Ovary (tissue), 9 donors: Measurements from ENCODE around the gene SYAP1. TPM values are rescaled to one million over a fixed set of nuclear protein-coding genes. Genes with fewer than 3 reads are reported as not detected.
A peak's percentile ranks its signal among the peaks of the same experiment; 100 is the strongest.

Experiments
- DNase-seq, 5 donors: peaks; one replicate each; pipeline ENCODE4 v3.0.0-alpha.2; 2019 to 2020
- H3K27ac ChIP-seq, 2 donors: fragments of 200-600 bp; one replicate each; pipeline versions ENCODE4 v1.5.1 to v1.8.0; 2019 to 2022
- H3K27me3 ChIP-seq: fragments of 200-600 bp; one replicate; pipeline ENCODE4 v1.8.0; 2022
- H3K36me3 ChIP-seq: fragments of 200-600 bp; sonication (generic); one replicate; pipeline ENCODE4 v1.5.1; 2019
- H3K4me1 ChIP-seq: one replicate; pipeline ENCODE4 v1.8.1; 2013; ENCODE audit warnings: mild to moderate bottlenecking, moderate library complexity; ENCODE audit not compliant: insufficient read depth
- H3K4me3 ChIP-seq: fragments of 200-600 bp; sonication (generic); one replicate; pipeline ENCODE4 v1.5.1; 2017
- H3K9me3 ChIP-seq, 2 donors: fragments of 200-600 bp in 1 of 2; sonication (generic) in 1 of 2; one replicate each; pipeline versions ENCODE4 v1.5.1 to v1.8.1; 2013 to 2019; ENCODE audit warnings: mild to moderate bottlenecking in 1 of 2, moderate library complexity in 1 of 2
- CTCF ChIP-seq, 3 donors: fragments of 450-650 bp in 2 of 3; fragments of 200-600 bp in 1 of 3; IDR thresholded peaks; one replicate each; pipeline versions ENCODE4 v1.5.1 to v1.8.0; 2016 to 2022; ENCODE audit warnings: antibody characterized with exemption in 3 of 3, mild to moderate bottlenecking in 1 of 3
- EP300 ChIP-seq: sonication (generic); formaldehyde crosslinking; IDR thresholded peaks from one replicate; pipeline ENCODE4 v1.6.1; 2017; ENCODE audit warnings: antibody characterized with exemption
- POLR2A ChIP-seq: fragments of 450-650 bp; IDR thresholded peaks from one replicate; pipeline ENCODE4 v1.6.1; 2017; ENCODE audit warnings: antibody characterized with exemption, mild to moderate bottlenecking, moderate library complexity
- WGBS, 3 donors: extraction: QIAGEN DNeasy Blood & Tissue Kit in 1 of 3; methylation state at CpG; one replicate each; pipeline versions ENCODE4 v1.1.5 to v1.1.7; 2013 to 2017; 5-methylcytosine and 5-hydroxymethylcytosine counted together
- intact Hi-C, 4 donors: fragments of 100-400 bp; cut with DNase I; formaldehyde crosslinking; loops; one replicate each; pipeline versions ENCODE4 v1.11.0 to v1.15.1; 2022 to 2023
- polyA plus RNA-seq, 2 donors: library from polyadenylated mRNA; stranded (reverse); fragments of 200-250 nt in 1 of 2; fragments of 350-450 nt in 1 of 2; fragmentation: Illumina TruSeq in 1 of 2; extraction: RNeasy Lipid Tissue Mini Kit (QIAGEN cat#74804) in 1 of 2; gene quantifications; one replicate each; pipeline ENCODE4 v1.2.3, GENCODE V29; 2013 to 2014
- total RNA-seq, 7 donors: library from RNA; depleted of rRNA in 2 of 7; stranded (reverse); fragments of >200 nt in 2 of 7; fragmentation: NEBNext Ultra II Directional in 3 of 7; extraction: Animal tissue kit (Norgen Biotek cat#: 25700) in 3 of 7; gene quantifications; one replicate each; pipeline versions ENCODE4 v1.1.0 to v1.2.4, GENCODE V29; 2016 to 2023
- donor health status: DM: no; HTN: no; CAD: no; lungs with moderate emphysema.
- donor health status: DM: no; HTN: no; CAD: no.
- donor health status: Bipolar disorder and iron deficiency.
- donor health status: DM: yes; HTN: yes; CAD: no.
- donor health status: DM: no; HTN: no; CAD: no.
- donor health status: DM: yes; HTN: yes; CAD: no.

The SYAP1 gene
- total and polyA plus RNA-seq, 9 donors = 9.6 to 36.9 (median 25.4) TPM

GRCh38 chrX:16786139-16786790 is 66.9 kb downstream of the SYAP1 start, which contains the start of gene TXLNG:
Gene TXLNG (plus strand): TSS chrX:16786466. CDS start chrX:16786488, 22 bp downstream.
- DNase-seq = peak; percentile 98 to 99 (median 99)
- Histone ChIP-seq H3K27ac (peak within 1 kb of the TSS; percentile 71 to 94), H3K4me1 (peaks cover 3% of the 10 kb centered on the region), H3K27me3 (no peaks in the 10 kb centered on the region), H3K36me3 (no peaks in the 10 kb centered on the region), H3K9me3 (no peaks in the 10 kb centered on the region), H3K4me3 (peak within 1 kb of the TSS; percentile 63)
- WGBS, 3 donors = 0 to 1% (median 0%) methylated on average over 13 to 59 of the region's 59 CpGs
- intact Hi-C loops = loop anchor here in 1 of 4 donors (5.0 kb wide), 1 partner anchor 69 kb away; the partner anchor contains the start of gene SYAP1
- TF ChIP-seq EP300 = no peak
- TF ChIP-seq POLR2A = peak; percentile 92

GRCh38 chrX:16786791-16787735 is 67.7 kb downstream of the SYAP1 start:
- peak overlapping the region; percentile 63 for H3K4me3 ChIP-seq
- DNase-seq = peak; percentile 41 to 70 (median 68)
- H3K36me3 ChIP-seq = no peaks in the 10 kb centered on the region
- peak overlapping the region; percentile 71 to 94 for H3K27ac ChIP-seq
- 3 to 5% (median 4%) methylated on average over 37 to 73 of the region's 73 CpGs for WGBS, 3 donors
- intact Hi-C loops = loop anchor here in 1 of 4 donors (5.0 kb wide), 1 partner anchor 70 kb away; the partner anchor contains the start of gene SYAP1
- peaks cover 3% of the 10 kb centered on the region for H3K4me1 ChIP-seq
- TF ChIP-seq EP300 = no peak
- TF ChIP-seq CTCF (IDR thresholded peaks at IDR 0.05) = no peak
- TF ChIP-seq POLR2A = no peak
- H3K9me3 ChIP-seq = no peaks in the 10 kb centered on the region
- H3K27me3 ChIP-seq = no peaks in the 10 kb centered on the region

- no peak overlapping the region for H3K27ac ChIP-seq
- H3K27me3 ChIP-seq = no peaks in the 10 kb centered on the region
- DNase-seq = peak in 3 of 5 donors; percentile 18 to 60 (median 27)
- no peaks in the 10 kb centered on the region for H3K9me3 ChIP-seq
- intact Hi-C loops = loop anchor here in 1 of 4 donors (5.0 kb wide), 1 partner anchor 71 kb away; the partner anchor contains the start of gene SYAP1
- peaks cover 3% of the 10 kb centered on the region for H3K4me1 ChIP-seq
- TF ChIP-seq EP300 (no peak), CTCF (IDR thresholded peaks at IDR 0.05) (no peak), POLR2A (no peak)
- WGBS, 3 donors = 70 to 81% (median 75%) methylated on average over 5 of the region's 5 CpGs
- H3K36me3 ChIP-seq = no peaks in the 10 kb centered on the region
- H3K4me3 ChIP-seq = no peak overlapping the region
Measured at GRCh38 chrX:16788477-16788876, 69.1 kb downstream of the SYAP1 start.

- no peak for DNase-seq
- no peak overlapping the region for H3K4me3 ChIP-seq
- intact Hi-C loops = no loop called here
- 92 to 99% (median 93%) methylated on average over 4 of the region's 4 CpGs for WGBS, 3 donors
- H3K36me3 ChIP-seq = no peaks in the 10 kb centered on the region
- TF ChIP-seq CTCF (IDR thresholded peaks at IDR 0.05) = no peak
- no peak for TF ChIP-seq POLR2A
- no peak for TF ChIP-seq EP300
- no peaks in the 10 kb centered on the region for H3K9me3 ChIP-seq
- no peaks in the 10 kb centered on the region for H3K27me3 ChIP-seq
- no peak overlapping the region for H3K27ac ChIP-seq
- no peaks in the 10 kb centered on the region for H3K4me1 ChIP-seq
Measured at GRCh38 chrX:16796298-16796697, 76.9 kb downstream of the SYAP1 start.
